Measurements from ENCODE around the gene PLXNA4. TPM values are rescaled to one million over a fixed set of nuclear protein-coding genes. Genes with fewer than 3 reads are reported as not detected.

The PLXNA4 gene
- total and polyA plus RNA-seq, 3 donors from 2014 or later = 3.4 to 5.5 (median 3.8) TPM

GRCh38 chr7:132531562-132531961 lies 44.7 kb downstream of the PLXNA4 start:
- Histone ChIP-seq H3K36me3 (ENCODE audit: low read depth, missing control alignments) (no peaks in the 10 kb centered on the region), H3K27me3 (no peaks in the 10 kb centered on the region), H3K4me1 (no peaks in the 10 kb centered on the region), H3K9me3 (no peaks in the 10 kb centered on the region), H3K4me3 (no peak overlapping the region), H3K27ac (no peak overlapping the region)
- intact Hi-C loops (cut with DNase I; ENCODE audit: low total_unique reads) = no loop called here
- 92 to 93% methylated on average over 5 of the region's 5 CpGs for WGBS, 2 donors
- no peak for DNase-seq
- no peak for TF ChIP-seq POLR2A (IDR thresholded peaks at IDR 0.05)
- TF ChIP-seq CTCF (IDR thresholded peaks at IDR 0.05) = no peak

- H3K36me3 ChIP-seq (ENCODE audit: low read depth, missing control alignments) = no peaks in the 10 kb centered on the region
- H3K4me1 ChIP-seq = no peaks in the 10 kb centered on the region
- no peak for TF ChIP-seq CTCF (IDR thresholded peaks at IDR 0.05)
- TF ChIP-seq POLR2A (IDR thresholded peaks at IDR 0.05) = no peak
- no peak overlapping the region for H3K27ac ChIP-seq
- H3K9me3 ChIP-seq = no peaks in the 10 kb centered on the region
- intact Hi-C loops (cut with DNase I; ENCODE audit: low total_unique reads) = no loop called here
- no peaks in the 10 kb centered on the region for H3K27me3 ChIP-seq
- DNase-seq = no peak
- H3K4me3 ChIP-seq = no peak overlapping the region
- 93 to 98% methylated on average over 3 of the region's 3 CpGs for WGBS, 2 donors
These were observed 47.6 kb downstream of the PLXNA4 start for GRCh38 chr7:132528695-132529094.

- Histone ChIP-seq H3K27me3 (no peaks in the 10 kb centered on the region), H3K4me3 (no peak overlapping the region), H3K27ac (no peak overlapping the region), H3K4me1 (no peaks in the 10 kb centered on the region), H3K9me3 (no peaks in the 10 kb centered on the region), H3K36me3 (ENCODE audit: low read depth, missing control alignments) (no peaks in the 10 kb centered on the region)
- DNase-seq = no peak
- WGBS, 2 donors = 88 to 90% methylated on average over 16 to 17 of the region's 17 CpGs
- TF ChIP-seq CTCF (IDR thresholded peaks at IDR 0.05) (no peak), POLR2A (IDR thresholded peaks at IDR 0.05) (no peak)
- intact Hi-C loops (cut with DNase I; ENCODE audit: low total_unique reads) = no loop called here
These were observed 48.5 kb downstream of the PLXNA4 start for GRCh38 chr7:132527467-132528410.

- Histone ChIP-seq H3K9me3 (no peaks in the 10 kb centered on the region), H3K36me3 (ENCODE audit: low read depth, missing control alignments) (no peaks in the 10 kb centered on the region), H3K27me3 (no peaks in the 10 kb centered on the region), H3K4me1 (no peaks in the 10 kb centered on the region), H3K4me3 (no peak overlapping the region), H3K27ac (no peak overlapping the region)
- intact Hi-C loops (cut with DNase I; ENCODE audit: low total_unique reads) = no loop called here
- WGBS, 2 donors = 87 to 90% methylated on average over 7 of the region's 7 CpGs
- TF ChIP-seq CTCF (IDR thresholded peaks at IDR 0.05) (no peak), POLR2A (IDR thresholded peaks at IDR 0.05) (no peak)
- DNase-seq = no peak
These were observed 50.0 kb downstream of the PLXNA4 start for GRCh38 chr7:132526111-132526740.
